Esophagus squamous epithelium (tissue), 4 donors: ENCODE data around the gene REST.

ENCODE experiments used
- POLR2A ChIP-seq, 4 donors: fragments of 450-650 bp; IDR thresholded peaks; one replicate each; pipeline ENCODE4 v1.6.1; 2017; ENCODE audit warnings: antibody characterized with exemption in 4 of 4, mild to moderate bottlenecking in 4 of 4, moderate library complexity in 3 of 4
- TF ChIP-seq, protein P1 (sequence below), 6 experiments: fragments of 450-650 bp in 4 of 6; fragments of 200-600 bp in 2 of 6; sonication (generic) in 2 of 6; IDR thresholded peaks; one replicate each; pipeline ENCODE4 v1.5.1; 2016 to 2019; ENCODE audit warnings: antibody characterized with exemption in 6 of 6, mild to moderate bottlenecking in 4 of 6, moderate library complexity in 4 of 6

DNA sequence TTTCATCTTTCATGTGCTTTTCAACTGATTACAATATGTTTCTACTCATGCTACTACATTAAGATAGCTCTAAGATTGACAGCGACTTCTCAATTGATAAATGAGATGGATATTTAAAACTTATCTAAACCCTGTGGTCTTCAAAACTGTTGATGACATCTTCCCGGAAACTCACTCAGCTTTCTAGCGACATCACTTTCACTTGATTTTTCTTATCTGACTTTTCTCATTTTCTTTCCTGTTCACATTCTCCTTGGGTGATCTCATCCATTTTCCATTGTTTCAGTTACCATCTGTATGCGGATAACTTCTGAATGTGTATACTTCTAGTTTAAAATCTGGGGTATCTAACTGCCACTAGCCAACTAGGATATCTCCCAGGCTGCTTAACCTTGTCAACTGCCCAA, 74.1 kb downstream of the REST start:
- TF ChIP-seq, protein P1, sequence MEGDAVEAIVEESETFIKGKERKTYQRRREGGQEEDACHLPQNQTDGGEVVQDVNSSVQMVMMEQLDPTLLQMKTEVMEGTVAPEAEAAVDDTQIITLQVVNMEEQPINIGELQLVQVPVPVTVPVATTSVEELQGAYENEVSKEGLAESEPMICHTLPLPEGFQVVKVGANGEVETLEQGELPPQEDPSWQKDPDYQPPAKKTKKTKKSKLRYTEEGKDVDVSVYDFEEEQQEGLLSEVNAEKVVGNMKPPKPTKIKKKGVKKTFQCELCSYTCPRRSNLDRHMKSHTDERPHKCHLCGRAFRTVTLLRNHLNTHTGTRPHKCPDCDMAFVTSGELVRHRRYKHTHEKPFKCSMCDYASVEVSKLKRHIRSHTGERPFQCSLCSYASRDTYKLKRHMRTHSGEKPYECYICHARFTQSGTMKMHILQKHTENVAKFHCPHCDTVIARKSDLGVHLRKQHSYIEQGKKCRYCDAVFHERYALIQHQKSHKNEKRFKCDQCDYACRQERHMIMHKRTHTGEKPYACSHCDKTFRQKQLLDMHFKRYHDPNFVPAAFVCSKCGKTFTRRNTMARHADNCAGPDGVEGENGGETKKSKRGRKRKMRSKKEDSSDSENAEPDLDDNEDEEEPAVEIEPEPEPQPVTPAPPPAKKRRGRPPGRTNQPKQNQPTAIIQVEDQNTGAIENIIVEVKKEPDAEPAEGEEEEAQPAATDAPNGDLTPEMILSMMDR (IDR thresholded peaks at IDR 0.05), result no peak
- no peak for TF ChIP-seq POLR2A (IDR thresholded peaks at IDR 0.05)
